ENCODE data around the gene KCNMA1. TPM values are rescaled to one million over a fixed set of nuclear protein-coding genes. Genes with fewer than 3 reads are reported as not detected.

Gene KCNMA1
- total RNA-seq, 1 donor from 2014 or later = 0.59 TPM

DNA sequence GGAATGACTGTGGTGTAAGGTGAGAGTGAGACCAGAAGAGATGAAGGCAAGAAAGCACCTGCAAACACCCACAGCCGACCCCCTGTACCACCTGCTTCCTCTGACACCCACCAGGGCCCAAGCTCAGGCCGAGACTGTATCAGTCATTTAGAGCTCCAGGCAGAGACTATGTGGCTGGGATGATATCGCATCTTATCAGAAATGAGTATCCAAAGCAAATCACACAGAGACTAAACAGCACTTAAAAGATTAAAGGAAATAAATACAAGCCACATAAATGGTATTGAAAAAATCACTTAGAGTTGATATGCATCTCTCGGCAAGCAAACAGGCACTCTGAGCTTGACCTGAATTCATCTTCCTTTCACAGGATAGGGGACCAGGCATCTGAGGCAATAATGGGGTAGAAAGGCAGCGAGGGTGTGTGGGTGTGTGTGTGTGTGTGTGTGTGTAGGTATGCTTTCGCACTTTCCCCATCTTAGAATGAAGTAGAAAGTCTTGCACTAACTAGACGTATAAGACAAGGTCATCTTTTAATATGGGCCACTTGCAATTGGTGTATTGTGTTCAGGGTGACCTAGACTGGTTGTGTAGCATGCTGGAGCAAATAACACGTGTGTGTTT lies 665.9 kb downstream of the KCNMA1 start:
- no peak for DNase-seq (ENCODE audit: low read depth, low spot score)

DNA sequence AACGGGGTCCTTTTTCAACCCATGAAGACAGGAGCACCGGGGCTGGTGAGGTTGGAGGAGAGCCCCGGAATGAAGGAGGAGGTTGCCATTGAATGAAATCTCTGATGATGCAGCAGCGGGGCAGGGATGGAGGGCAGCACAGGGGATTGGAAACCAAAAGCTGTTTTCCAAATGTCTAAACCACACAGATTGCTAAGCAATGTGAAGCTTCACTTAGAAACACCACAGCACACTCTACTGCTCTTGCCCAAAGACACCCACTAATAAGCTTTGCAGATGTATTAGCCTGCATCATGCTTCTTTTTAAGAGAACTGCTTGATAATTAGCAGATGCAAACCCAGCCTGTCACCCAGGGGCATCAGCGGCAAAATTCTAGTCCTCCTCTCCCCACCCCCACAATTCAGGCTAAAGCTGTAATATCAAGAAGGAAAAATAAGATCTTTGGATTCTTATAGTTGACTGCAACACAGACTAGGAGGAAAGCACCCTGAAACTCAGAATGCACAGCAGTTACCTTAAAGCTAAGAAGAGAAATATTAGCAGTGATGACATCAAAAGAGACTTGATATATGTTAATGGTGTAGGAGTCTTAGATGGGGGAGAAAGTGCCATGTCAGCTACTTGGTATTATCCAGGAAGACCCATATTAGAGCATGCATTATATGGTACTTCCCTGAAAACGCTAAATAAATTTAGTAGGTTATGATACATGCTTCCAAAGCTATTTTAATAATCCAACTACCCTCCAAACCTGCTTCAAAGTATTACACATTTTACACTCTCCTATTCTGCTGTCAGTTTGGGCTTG lies 666.7 kb downstream of the KCNMA1 start:
- no peak for DNase-seq (ENCODE audit: low read depth, low spot score)

GRCh38 chr10:76969366-76969948 lies 668.2 kb downstream of the KCNMA1 start:
- DNase-seq (ENCODE audit: low read depth, low spot score) = no peak

DNA sequence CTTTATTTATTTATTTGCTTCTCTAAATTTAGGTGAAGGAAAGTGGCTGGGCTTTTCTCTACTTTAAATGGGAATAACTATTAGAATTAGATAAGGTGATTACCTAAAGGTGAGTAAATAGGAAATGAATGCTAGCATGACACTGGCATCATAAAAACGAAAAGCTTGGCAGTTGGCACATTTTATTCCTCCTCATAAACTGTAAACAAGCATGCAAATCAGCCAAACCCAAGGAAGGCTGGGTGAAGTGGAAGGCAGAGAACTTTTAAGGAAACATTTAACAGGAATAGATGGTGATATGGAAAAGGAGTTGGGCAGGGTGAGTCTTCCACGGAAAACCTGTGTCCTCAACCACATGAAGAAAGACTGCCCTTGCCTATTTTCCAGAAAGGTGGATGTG lies 669.1 kb downstream of the KCNMA1 start:
- no peak for DNase-seq (ENCODE audit: low read depth, low spot score)

- no peak for DNase-seq (ENCODE audit: low read depth, low spot score)
These were observed 674.8 kb downstream of the KCNMA1 start for GRCh38 chr10:76962851-76963250.

DNA sequence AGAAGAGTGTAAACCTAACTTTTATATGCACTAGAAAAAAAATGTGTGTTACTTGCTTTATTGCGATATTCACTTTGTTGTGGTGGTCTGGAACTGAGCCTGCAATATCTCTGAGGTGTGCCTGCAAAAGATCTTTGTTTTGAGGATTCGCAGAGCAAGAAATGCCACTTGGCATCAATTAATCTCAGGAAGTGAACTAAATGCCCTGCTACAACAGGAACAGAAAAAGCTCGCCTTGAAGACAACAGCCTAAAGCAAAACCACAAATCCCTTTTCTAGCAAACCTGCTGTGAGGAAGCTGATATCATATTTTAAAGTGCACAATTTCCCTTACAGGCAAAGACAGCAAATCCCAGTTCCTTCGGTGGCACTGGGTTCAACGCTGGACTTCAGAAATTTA lies 675.8 kb downstream of the KCNMA1 start:
- DNase-seq (ENCODE audit: low read depth, low spot score) = no peak

DNA sequence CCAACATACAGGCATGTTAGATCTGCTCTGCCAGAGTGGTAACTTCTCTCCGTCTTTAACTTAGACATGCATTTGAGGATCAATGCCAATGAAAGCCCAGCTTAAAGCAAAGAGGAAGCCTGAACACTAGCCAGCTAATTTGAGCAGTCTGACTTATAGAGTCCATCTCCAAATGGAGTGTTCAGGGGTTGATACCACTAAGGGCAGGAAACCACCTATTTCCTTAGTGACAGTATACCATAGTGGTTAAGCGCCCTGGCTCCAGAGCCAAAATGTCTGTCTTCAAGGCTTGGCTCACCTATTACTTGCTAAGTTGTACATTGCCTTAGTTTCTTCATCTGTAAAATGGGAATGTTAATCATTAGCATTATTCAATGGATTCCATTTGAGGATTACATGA lies 678.5 kb downstream of the KCNMA1 start:
- DNase-seq (ENCODE audit: low read depth, low spot score) = no peak

- no peak for DNase-seq (ENCODE audit: low read depth, low spot score)
These were observed 682.8 kb downstream of the KCNMA1 start for GRCh38 chr10:76954838-76955237.

DNA sequence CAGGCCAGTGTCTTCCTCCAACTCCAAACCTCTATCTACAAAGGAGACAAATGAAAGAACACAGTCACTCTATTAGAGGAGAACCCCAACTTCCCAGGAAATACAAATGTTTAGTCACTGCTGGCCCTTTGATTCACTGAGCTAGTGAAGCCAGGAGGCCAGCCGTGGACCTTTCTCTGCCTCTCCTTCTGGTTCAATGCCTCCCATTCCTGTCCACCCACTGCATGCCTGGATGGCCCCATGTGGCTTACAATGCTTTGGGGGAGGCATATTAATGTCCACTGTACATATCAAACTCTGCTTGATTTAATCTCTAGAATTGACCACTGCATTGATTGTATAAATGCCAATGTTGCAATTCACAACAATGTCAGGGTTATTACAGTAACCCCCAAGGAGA lies 687.3 kb downstream of the KCNMA1 start:
- DNase-seq (ENCODE audit: low read depth, low spot score) = no peak

GRCh38 chr10:76946270-76946669 lies 691.3 kb downstream of the KCNMA1 start:
- DNase-seq (ENCODE audit: low read depth, low spot score) = no peak

DNA sequence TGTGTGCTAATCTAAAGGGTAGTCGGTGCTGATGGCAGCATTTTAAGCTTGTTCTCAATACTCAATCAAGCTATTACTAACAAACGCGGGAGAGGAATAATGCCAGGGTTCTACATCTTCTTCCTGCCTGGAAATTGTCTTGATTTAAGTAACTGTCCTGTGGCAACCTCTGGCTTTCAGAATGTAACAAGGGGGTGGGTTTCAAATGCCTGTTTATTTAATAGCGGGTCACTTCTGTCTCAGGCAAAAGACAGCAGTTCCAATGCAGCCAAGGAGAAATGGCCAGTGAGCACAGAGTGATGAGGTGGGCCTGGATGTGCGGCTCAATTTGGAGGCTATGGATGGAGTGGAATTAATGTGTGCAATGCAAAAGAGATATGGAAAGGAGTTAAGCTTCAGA lies 692.4 kb downstream of the KCNMA1 start:
- no peak for DNase-seq (ENCODE audit: low read depth, low spot score)

GRCh38 chr10:76944640-76945039 lies 693.0 kb downstream of the KCNMA1 start:
- no peak for DNase-seq (ENCODE audit: low read depth, low spot score)

DNA sequence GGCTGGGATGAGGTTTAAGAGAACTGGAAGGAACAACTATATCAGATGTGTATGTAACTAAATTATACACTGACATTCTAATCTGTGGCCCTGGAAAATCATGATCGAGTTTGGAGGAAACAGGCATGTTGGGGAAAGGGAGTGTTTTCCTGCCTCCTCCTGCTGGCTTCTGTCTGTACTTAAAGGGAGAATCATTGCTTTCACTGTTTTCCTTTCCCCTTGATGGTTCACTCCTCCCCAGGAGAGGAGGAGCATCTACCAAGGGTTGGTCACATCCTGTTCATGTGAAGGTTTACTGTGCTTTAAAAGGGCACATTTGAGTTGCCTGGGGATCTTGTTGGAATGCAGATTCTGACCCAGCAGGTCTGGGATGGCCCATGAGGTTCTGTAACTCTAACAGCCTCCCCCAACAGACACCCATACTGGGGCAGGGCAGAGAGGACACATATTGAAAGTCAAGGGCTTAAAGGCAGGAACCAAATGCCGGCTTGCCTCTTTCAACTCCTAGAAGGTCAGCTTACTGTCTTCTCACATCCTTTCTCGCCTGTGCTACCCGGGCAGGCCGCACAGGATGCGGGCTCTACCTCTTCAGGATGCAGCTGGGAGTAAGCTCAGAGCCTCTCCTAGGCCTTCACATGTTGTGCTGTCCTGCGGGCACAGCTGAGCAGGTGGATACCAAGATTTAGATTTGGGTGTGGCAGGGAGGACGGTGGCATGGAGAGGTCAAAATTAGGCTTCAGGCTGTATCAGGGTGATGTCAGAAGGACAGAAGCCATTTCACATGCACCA lies 694.8 kb downstream of the KCNMA1 start:
- DNase-seq (ENCODE audit: low read depth, low spot score) = no peak

- DNase-seq (ENCODE audit: low read depth, low spot score) = no peak
These were observed 697.6 kb downstream of the KCNMA1 start for GRCh38 chr10:76939933-76940468.

DNA sequence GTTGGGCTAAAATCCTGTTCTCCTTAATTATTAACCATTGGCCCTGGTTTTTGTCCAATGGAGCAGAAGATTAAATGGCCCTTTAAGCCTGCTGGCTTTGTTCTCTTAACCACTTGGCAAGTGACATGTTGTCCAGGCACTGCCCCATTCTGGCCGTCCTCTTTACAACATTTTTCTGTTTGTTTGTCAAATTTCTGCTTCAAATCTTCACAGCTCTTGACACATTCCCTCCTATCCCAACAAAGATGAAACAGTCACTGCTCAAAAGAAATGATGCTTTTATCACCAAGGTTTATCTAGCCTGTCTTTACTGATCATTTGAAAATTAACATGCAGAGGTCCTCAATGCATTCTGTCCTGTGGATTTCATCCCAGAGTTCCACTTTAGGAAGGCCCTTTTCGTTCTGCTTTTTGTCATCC lies 700.4 kb downstream of the KCNMA1 start:
- DNase-seq (ENCODE audit: low read depth, low spot score) = no peak

- DNase-seq (ENCODE audit: low read depth, low spot score) = no peak
These were observed 701.5 kb downstream of the KCNMA1 start for GRCh38 chr10:76935941-76936613.

GRCh38 chr10:76928565-76928964 lies 709.0 kb downstream of the KCNMA1 start:
- DNase-seq (ENCODE audit: low read depth, low spot score) = no peak

GRCh38 chr10:76925636-76926405 lies 711.8 kb downstream of the KCNMA1 start:
- DNase-seq (ENCODE audit: low read depth, low spot score) = no peak

DNA sequence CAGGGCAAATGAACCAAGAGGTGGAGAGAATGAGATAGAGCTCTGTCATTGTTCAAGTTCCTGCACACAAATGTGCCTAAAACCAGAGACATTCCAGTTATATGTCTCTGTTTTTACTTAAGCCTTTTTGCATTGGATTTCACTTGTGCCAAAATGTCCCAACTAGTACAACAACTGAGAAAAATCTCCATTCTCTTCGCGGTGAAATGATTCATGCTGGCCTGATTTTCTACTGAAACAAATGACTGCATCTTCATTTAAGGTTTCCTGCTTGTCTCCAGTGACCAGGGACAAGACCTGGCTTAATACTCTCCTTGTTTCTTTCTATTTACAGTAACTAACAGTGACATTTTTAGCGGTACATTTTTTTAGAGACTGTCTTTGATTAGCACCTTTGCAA lies 714.9 kb downstream of the KCNMA1 start:
- DNase-seq (ENCODE audit: low read depth, low spot score) = no peak

DNA sequence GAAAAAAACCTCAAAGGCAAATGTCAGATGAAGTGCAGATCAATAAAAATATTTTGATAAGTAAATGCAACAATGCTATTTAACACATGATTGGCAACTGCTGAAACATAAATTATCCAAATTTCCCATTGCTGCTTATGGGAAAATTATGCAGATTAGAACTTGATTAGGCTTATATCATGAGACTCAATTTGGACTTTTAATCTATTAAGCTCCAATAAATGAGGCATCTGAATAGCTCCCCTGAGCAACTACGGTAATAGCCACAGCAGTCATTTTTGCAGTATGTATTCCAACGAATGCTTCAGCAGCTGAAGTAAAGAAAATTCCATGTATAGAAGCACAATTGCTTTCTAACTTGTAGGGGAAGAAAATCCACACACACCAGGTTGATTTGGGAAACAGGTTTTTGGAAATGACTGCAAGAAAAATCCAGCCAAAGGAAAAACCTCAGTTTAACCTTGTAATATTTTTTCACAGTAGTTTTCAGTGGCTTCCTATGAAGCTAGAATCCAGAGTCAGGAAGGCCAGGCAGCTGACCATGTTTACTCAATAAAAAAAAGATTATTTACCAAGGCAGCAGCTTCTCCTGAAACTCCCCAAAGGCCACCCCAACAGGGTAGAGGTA lies 716.1 kb downstream of the KCNMA1 start:
- DNase-seq (ENCODE audit: low read depth, low spot score) = no peak
